HG03354 (cell line): ENCODE results near the gene ZBTB45.
A peak's percentile ranks its signal among the peaks of the same experiment; 100 is the strongest.
"Not testable (repeated sequence)": the region's sequence is repeated elsewhere in the genome, so short reads cannot be mapped to it uniquely, and the experiment has no call there.

Experiments
- ATAC-seq: cut with Tn5 transposase; IDR thresholded peaks from one replicate; pipeline ENCODE4 v1.9.1; 2021; ENCODE audit warnings: mild to moderate bottlenecking; ENCODE audit not compliant: unreplicated experiment, poor library complexity, severe bottlenecking

ZBTB45 gene

DNA sequence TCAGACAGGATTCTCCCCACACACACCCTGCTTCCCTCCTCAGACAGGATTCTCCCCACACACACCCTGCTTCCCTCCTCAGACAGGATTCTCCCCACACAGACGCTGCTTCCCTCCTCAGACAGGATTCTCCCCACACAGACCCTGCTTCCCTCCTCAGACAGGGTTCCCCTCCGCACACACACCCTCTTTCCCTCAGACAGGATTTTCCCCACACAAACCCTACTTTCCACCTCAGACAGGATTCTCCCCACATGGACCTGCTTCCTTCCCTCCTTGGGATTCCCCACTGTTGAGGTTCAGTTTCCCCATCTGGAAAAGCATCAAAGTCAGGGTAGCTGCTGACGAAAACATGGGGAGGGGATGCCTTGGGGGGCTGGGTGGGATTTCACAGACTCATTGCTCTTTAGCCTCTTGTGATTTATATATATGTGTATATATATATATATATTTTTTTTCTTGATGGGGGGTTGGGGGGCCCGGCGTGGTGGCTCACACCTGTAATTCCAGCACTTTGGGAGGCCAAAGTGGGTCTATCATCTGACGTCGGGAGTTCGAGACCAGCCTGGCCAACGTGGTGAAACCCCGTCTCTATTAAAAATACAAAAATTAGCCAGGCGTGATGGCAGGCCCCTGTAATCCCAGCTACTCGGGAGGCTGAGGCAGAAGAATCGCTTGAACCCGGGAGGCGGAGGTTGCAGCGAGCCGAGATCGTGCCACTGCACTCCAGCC lies 23.2 kb upstream of the ZBTB45 start:
- ATAC-seq: not testable (repeated sequence)

DNA sequence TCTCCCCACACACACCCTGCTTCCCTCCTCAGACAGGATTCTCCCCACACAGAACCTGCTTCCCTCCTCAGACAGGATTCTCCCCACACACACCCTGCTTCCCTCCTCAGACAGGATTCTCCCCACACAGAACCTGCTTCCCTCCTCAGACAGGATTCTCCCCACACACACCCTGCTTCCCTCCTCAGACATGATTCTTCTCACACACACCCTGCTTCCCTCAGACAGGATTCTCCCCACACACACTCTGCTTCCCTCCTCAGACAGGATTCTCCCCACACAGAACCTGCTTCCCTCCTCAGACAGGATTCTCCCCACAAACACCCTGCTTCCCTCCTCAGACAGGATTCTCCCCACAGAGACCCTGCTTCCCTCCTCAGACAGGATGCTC lies 19.6 kb upstream of the ZBTB45 start:
- ATAC-seq: not testable (repeated sequence)

- ATAC-seq: no peak
Observed at GRCh38 chr19:58538257-58539168, 18.9 kb upstream of the ZBTB45 start.

GRCh38 chr19:58536852-58537798 lies 17.5 kb upstream of the ZBTB45 start:
- ATAC-seq: no peak

- no peak for ATAC-seq
Observed at GRCh38 chr19:58535857-58536256, 16.2 kb upstream of the ZBTB45 start.

DNA sequence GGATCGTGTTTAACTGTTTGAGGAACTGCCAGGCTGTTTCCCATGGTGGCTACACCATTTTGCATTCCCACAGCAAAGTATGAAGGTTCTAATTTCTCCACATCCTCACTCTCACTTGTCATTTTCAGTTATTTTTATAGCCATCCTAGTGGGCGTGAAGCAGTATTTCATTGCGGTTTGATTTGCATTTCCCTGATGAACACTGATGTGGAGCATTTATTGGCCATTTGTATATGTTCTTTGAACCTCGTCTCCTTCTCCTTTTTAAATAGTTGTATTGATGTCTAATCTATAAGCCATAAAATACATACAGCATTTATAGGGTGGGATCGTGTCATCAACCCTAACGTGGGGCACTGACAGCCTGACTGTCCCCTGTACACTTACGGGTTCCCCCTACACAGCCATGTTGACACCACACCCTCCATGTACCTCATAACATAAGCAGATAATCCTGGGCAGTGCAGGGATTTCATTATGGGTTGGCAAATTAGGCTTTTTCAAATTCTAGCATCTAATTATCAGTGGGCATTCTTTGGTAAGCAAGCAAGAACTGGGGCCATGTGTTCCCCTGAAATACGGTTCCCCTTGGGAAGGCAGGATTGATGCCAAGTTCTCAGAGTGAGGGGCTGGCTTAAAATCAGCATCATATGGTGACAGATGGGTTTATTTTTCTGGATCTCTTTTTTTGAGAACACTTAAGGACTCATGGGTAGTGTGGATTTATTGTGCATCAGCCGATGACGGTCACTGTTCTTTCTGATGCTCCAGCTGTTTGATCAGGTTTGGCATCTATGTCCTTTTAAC lies 11.6 kb upstream of the ZBTB45 start:
- no peak for ATAC-seq

DNA sequence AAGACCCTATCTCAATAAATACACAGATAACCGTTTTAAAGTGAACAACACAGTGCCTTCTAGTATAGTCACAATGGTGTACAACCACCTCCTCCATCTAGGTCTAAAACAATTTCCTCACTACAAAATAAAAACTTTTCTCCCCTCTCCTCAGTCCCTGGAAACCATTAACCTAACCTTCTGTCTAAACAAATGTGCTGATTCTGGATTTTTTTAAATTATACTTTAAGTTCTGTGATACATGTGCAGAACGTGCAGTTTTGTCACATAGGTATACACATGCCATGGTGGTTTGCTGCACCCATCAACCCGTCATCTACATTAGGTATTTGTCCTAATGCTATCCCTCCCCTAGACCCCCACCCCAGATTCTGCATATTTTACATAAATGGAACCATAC lies 9.8 kb upstream of the ZBTB45 start:
- ATAC-seq: no peak

DNA sequence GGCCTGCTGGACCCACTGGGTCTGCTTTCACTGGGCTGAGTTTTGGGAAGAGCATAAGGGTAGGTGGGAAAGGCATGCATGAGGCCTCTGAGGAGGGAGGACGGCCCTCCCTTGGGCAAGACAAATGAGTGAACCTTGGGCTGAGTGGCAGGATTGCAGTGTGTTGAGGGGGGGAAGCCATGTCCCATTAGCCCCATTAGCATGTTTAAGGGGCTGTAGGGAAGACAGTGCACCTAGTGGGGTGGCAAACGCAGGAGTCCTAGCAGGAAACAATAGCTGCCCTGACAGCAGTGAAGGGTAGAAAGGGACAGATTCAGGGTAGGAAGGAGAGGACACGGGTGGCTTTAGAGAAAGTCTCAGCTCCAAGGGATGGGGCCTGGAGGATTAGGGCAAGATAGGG lies 3.1 kb upstream of the ZBTB45 start:
- ATAC-seq: no peak

- ATAC-seq: no peak
Observed at GRCh38 chr19:58521651-58522050, 2.0 kb upstream of the ZBTB45 start.

DNA sequence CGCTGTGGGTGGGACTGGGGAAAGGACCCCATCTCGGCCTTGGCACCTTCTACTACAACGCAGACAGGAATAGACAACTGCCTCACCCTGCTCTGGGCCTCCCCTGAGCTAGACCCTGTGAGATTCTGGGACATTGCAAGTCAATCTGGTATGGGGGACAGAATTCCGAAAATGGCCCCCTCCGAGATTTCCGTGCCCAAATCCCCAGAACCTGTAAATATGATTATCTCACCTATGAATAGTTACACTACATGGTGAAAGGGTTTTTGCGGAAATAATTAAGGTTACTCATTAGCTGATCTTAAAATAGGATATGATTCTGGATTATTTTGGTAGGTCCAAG lies 618 bp upstream of the ZBTB45 start:
- ATAC-seq: no peak

GRCh38 chr19:58519087-58519354 lies 589 bp downstream of the ZBTB45 start:
- peak; percentile 12 for ATAC-seq

DNA sequence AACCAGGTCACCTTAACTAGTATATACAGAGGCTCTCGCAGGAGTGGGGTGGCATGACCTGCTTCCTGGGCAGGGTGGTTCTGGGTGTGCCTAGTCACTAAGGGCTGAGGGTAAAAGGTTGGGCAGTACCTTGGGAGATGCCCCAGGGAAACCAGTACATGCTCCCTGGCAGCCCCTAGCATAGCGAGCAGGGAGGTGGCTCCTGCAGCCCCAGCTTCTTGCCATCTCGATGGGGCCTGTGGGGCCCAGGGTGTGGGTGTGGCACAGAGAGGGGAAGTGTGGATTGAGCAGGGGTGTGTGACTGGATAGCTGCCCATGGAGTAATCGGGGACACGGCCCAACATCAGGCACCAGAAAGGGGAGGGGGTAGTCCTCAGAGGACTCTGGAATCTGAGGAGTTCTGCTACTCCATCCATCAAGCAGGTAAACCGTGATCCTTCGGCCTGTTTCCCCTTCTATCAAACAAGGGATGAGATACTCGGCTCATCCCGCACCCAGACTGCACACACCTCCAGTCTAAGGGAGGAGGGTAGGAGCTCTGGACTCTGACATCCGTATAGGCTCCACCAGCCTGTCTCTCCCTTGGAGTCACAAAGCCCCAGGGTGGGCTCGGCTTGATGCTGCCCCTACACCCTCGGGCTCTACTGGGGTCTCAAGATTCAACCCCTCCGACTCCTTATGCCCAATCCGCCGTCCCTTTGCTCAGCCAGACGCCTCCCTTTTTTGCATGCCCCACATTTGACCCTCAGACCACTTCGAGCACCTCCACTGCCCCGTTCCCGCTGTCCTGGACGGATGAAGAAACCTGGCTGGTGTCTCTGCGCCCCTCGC lies 1.1 kb downstream of the ZBTB45 start:
- no peak for ATAC-seq

- ATAC-seq: no peak
Observed at GRCh38 chr19:58516964-58517833, 2.4 kb downstream of the ZBTB45 start.

DNA sequence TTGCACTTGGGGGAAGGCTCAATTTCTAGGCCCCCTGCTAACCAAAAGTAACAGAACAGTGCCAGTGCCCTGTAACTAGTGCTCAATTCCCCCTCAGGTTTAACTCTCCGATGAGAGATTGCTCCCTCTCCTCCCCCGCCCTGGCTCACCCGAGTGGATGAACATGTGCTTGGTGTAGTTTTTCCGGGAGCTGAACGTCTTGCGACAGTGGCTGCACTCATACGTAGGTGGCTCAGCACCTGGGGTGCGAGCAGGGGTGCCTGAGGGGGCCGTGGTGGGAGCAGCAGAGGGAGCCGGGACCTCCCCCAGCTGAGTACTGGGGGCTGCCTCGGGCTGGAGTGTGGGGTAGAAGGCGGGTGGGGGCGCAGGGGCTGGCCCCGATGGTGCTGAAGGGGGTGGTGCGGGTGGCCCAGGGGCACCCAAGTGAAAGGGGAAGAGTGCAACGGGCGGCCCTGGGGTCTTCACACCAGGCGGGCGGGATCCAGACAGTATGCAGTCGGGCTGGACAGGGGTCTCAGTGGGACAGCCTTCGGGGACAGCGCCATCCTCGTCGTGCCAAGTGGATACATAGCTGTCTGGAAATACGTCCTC lies 3.3 kb downstream of the ZBTB45 start:
- no peak for ATAC-seq

DNA sequence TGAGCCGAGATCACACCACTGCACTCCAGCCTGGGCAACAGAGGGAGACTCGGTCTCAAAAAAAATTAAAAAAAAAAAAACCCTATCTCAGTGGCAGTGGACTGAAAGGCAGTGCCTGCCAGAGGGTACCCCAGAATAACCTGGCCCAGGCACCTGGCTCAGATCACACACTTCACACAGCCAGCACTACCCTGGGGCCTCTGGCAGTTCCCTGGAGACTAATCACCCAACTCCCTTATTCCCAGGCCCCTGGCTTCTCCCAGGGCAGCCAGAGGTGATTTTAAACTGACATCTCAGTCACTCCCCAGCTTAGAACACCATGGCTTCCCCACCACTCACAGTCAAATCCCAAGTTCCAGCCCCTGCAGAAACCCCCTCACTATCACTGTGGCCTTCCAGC lies 4.4 kb downstream of the ZBTB45 start:
- ATAC-seq: no peak

GRCh38 chr19:58514564-58515022 lies 5.0 kb downstream of the ZBTB45 start:
- no peak for ATAC-seq
